IPS-18a (cell line): ENCODE results near the gene SLC25A17.
A peak's percentile ranks its signal among the peaks of the same experiment; 100 is the strongest.
"Not testable (repeated sequence)": the region's sequence is repeated elsewhere in the genome, so short reads cannot be mapped to it uniquely, and the experiment has no call there.

Source experiments
- H3K27ac ChIP-seq: one replicate; pipeline ENCODE4 v1.5.1; 2013; ENCODE audit warnings: low read length
- H3K27me3 ChIP-seq: one replicate; pipeline ENCODE4 v1.6.1; 2013; ENCODE audit warnings: mild to moderate bottlenecking, low read length; ENCODE audit not compliant: control insufficient read depth, insufficient read depth
- H3K36me3 ChIP-seq: one replicate; pipeline ENCODE4 v1.6.1; 2013; ENCODE audit warnings: low read depth, low read length; ENCODE audit not compliant: control insufficient read depth
- H3K4me1 ChIP-seq: one replicate; pipeline ENCODE4 v1.6.1; 2013; ENCODE audit warnings: low read depth, low read length; ENCODE audit not compliant: control insufficient read depth
- H3K4me3 ChIP-seq: one replicate; pipeline ENCODE4 v1.5.1; 2013; ENCODE audit warnings: low read length
- H3K9ac ChIP-seq: one replicate; pipeline ENCODE4 v1.6.1; 2013; ENCODE audit warnings: mild to moderate bottlenecking, low read length, moderate library complexity
- H3K9me3 ChIP-seq: one replicate; pipeline ENCODE4 v1.6.1; 2013; ENCODE audit warnings: low read depth, low read length; ENCODE audit not compliant: control insufficient read depth

Gene SLC25A17

DNA sequence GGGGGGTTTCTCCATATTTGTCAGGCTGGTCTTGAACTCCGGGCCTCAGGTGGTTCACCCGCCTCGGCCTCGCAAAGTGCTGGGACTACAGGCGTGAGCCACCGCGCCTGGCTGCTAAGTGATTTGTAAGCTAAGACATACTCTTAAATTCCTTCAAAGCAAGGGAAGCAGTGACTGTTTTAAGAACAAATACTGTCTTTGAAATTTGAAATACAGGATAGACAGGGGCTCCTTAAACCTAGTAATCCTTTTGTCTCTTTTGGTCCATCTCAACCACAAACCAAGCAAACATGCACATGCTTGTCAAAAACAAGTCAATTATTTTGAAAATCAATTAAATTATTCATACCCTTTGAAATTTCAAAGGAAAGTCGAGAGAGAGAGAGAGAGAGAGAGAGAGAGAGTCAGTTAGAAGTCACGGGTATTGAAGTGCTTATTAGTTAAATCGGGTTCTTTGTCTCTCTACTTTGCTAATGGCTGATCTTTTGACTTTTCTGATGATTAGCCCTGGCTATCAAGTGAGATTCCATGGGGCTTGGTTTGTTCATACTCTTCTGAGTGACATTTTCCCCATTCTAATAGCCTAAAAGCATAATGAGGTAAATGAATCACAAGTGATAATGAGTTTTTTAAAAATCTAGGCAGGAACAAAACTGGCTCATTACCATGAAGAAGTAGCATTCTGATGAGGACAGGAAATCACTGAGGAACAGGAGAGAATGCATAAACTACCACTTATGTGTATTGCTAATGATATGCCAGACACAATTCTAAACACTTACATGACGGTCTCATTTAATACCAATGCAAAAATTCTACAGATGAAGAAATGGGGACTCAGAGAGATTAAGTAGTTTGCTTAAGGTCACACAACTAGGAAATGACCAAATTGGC lies 91.8 kb downstream of the SLC25A17 start:
- peaks cover 20% of the 10 kb centered on the region for H3K4me1 ChIP-seq
- H3K36me3 ChIP-seq, result no peaks in the 10 kb centered on the region
- no peaks in the 10 kb centered on the region for H3K27me3 ChIP-seq
- H3K4me3 ChIP-seq, result no peak overlapping the region
- H3K9ac ChIP-seq, result no peak overlapping the region
- peak overlapping the region; percentile 12 for H3K27ac ChIP-seq
- no peaks in the 10 kb centered on the region for H3K9me3 ChIP-seq

DNA sequence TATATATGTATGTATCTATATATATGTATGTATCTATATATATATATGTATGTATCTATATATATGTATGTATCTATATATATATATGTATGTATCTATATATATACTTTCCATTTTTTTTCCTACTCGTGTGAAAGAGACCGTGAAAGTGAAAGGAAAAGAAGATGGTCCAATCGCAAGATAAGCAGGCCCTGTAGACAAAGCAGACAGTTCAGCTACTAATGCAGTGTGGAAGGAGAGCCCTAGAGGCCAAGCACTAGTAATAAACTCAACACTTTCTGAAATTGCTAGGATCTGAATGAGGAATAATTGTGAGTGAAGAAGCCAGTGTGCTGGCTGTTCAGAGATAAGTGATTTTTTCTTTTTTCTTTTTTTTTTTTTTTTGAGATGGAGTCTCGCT lies 92.6 kb downstream of the SLC25A17 start:
- H3K4me3 ChIP-seq, result no peak overlapping the region
- no peak overlapping the region for H3K27ac ChIP-seq
- peaks cover 19% of the 10 kb centered on the region for H3K4me1 ChIP-seq
- no peaks in the 10 kb centered on the region for H3K36me3 ChIP-seq
- H3K9ac ChIP-seq, result no peak overlapping the region
- no peaks in the 10 kb centered on the region for H3K9me3 ChIP-seq
- H3K27me3 ChIP-seq, result no peaks in the 10 kb centered on the region

DNA sequence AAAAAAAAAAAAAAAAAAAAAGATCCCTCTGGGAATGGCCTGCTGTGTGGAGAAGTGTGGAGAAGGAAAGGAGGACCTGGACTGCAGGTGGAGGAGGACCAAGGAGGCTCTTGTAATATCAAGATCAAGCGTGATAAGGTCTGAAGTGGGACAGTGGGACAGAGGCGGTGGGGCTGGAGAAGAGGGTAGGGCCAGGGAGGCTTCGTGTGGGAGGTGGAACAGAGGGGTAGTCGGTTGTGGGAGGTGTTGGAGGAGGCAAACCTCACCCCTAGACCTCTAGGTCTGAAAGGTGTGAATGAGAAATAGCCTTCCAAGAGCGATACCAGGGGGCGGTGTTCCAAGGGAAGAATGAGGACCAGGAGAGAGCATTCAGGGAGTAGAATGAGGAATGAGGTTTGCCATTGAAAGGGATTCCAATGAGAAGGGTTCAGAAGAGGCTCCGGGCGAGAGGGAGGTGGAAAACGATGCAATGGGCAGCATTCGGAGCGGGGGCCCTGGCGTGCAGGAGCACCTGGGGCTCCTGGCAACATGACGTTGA lies 95.7 kb downstream of the SLC25A17 start:
- H3K4me1 ChIP-seq, result peaks cover 29% of the 10 kb centered on the region
- H3K36me3 ChIP-seq, result no peaks in the 10 kb centered on the region
- H3K9ac ChIP-seq, result no peak overlapping the region
- H3K27me3 ChIP-seq, result no peaks in the 10 kb centered on the region
- no peak overlapping the region for H3K4me3 ChIP-seq
- no peak overlapping the region for H3K27ac ChIP-seq
- H3K9me3 ChIP-seq, result no peaks in the 10 kb centered on the region

DNA sequence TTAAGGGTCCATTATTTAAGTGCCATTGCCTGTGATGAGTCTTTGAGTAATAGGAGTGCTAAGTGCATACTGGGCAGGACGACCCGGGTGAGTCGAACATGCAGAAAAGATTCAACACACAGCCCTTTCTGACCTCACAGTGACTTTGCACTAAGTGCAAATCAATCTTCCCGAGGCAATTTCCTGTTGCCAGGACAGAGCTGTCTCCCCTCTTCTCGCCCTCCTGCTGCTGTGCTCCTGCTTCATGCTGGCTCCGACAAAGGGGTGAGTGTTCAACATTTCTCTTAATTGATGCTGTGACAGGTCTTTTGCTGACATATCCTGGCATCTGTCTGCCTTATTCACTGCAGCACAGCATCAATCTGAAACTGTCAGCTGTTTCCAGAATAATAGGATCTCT lies 97.9 kb downstream of the SLC25A17 start:
- Histone ChIP-seq H3K4me1 (peaks cover 10% of the 10 kb centered on the region), H3K9ac (no peak overlapping the region), H3K36me3 (no peaks in the 10 kb centered on the region), H3K4me3 (no peak overlapping the region), H3K27me3 (no peaks in the 10 kb centered on the region), H3K27ac (no peak overlapping the region), H3K9me3 (no peaks in the 10 kb centered on the region)

DNA sequence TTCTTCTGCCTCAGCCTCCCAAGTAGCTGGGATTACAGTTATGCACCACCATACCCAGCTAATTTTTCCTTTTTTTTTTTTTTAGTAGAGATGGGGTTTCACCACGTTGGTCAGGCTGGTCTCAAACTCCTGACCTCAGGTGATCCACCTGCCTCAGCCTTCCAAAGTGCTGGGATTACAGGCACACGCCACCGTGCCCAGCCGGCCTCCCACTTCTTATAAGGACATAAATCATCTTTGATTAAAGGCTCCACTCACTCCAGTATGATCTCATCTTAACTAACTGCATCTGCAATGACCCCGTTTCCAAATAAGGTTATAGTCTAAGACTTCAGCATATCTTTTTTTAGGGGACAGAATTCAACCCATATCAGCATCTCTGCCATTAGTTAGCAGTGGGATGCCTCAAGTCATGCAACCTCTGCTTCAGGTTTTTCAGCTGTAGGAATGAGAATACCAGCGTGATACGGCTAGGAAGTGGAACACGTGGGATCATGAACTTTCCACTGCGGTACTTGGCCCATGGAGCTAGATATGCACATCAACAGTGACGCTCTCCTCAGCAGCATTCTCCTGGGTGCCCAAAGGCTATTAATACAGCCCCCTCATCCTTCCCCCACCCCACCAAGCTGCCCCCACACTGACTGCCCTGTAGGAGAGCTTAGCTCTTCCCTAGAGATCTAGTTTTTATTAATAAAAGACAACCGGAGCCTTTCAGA lies 98.4 kb downstream of the SLC25A17 start:
- Histone ChIP-seq H3K4me1 (peaks cover 10% of the 10 kb centered on the region), H3K9me3 (no peaks in the 10 kb centered on the region), H3K9ac (no peak overlapping the region), H3K36me3 (no peaks in the 10 kb centered on the region), H3K27me3 (no peaks in the 10 kb centered on the region), H3K4me3 (no peak overlapping the region), H3K27ac (no peak overlapping the region)

DNA sequence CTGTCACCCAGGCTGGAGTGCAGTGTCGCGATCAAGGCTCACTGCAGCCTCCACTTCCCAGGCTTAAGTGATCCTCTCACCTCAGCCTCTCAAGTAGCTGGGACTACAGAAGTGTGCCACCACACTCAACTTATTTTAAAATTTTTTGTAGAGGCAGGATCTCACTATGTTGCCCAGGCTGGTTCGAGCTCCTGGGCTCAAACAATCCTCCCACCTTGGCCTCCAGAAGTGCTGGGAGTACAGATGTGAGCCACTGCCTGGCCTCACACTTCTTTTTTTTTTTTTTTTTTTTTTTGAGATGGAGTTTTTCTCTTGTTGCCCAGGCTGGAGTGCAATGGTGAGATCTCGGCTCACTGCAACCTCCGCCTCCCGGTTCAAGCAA lies 99.0 kb downstream of the SLC25A17 start:
- H3K27ac ChIP-seq, H3K4me1 ChIP-seq, H3K36me3 ChIP-seq, H3K9me3 ChIP-seq, H3K9ac ChIP-seq, H3K27me3 ChIP-seq, H3K4me3 ChIP-seq: not testable (repeated sequence)
